Measurements from ENCODE around the gene ST6GALNAC1. TPM values are rescaled to one million over a fixed set of nuclear protein-coding genes. Genes with fewer than 3 reads are reported as not detected.

ST6GALNAC1 gene
- total RNA-seq, result 0.16 and 0.54 TPM in 2 replicates

GRCh38 chr17:76643553-76644148 lies at the start of gene ST6GALNAC1:
Gene ST6GALNAC1, minus strand, starts transcription at chr17:76643757. Its CDS starts 119 bp downstream, at chr17:76643638.

GRCh38 chr17:76585649-76586593 lies 57.6 kb downstream of the ST6GALNAC1 start, which contains the start of gene ST6GALNAC2:
Gene ST6GALNAC2, minus strand, starts transcription at chr17:76585860. Its CDS starts 52 bp downstream, at chr17:76585808.

Other genes starting within 250 kb of the ST6GALNAC1 start
- 15.0 and 19.0 TPM in 2 replicates for gene UBE2O, start 190.6 kb downstream of the ST6GALNAC1 start, total RNA-seq
- gene AANAT, start 176.2 kb downstream of the ST6GALNAC1 start, total RNA-seq, result 0.49 TPM in 1 of 2 replicates, not detected in the other
- gene RHBDF2, start 142.3 kb downstream of the ST6GALNAC1 start, total RNA-seq, result 11.6 and 26.7 TPM in 2 replicates
- 208 and 215 TPM in 2 replicates for gene CYGB, start 106.0 kb downstream of the ST6GALNAC1 start, total RNA-seq
- 7.0 and 7.6 TPM in 2 replicates for gene PRCD, start 103.7 kb downstream of the ST6GALNAC1 start, total RNA-seq
- 1.3 and 2.6 TPM in 2 replicates for gene ST6GALNAC2, start 57.9 kb downstream of the ST6GALNAC1 start, total RNA-seq
- gene MXRA7, start 67.2 kb upstream of the ST6GALNAC1 start, total RNA-seq, result 444 and 504 TPM in 2 replicates
- gene JMJD6, start 82.8 kb upstream of the ST6GALNAC1 start, total RNA-seq, result 28.2 and 36.8 TPM in 2 replicates
- gene METTL23, start 83.1 kb upstream of the ST6GALNAC1 start, total RNA-seq, result 16.1 and 34.0 TPM in 2 replicates
- 159 and 181 TPM in 2 replicates for gene SRSF2, start 93.6 kb upstream of the ST6GALNAC1 start, total RNA-seq
- 20.4 and 28.7 TPM in 2 replicates for gene MFSD11, start 94.4 kb upstream of the ST6GALNAC1 start, total RNA-seq
- 0.49 and 6.7 TPM in 2 replicates for gene MGAT5B, start 224.6 kb upstream of the ST6GALNAC1 start, total RNA-seq

Data from cardiac atrium fibroblast (primary cell).